ENCODE measurements around the gene ZXDC. TPM values are rescaled to one million over a fixed set of nuclear protein-coding genes. Genes with fewer than 3 reads are reported as not detected.

The ZXDC gene
- total RNA-seq, 1 experiment from 2014 or later: 28.3 TPM

GRCh38 chr3:126485956-126486355, 10.3 kb upstream of the ZXDC start:
- WGBS (ENCODE audit: extremely low coverage, insufficient read length, low lambda C conversion rate): no CpG with 5 or more reads among the region's 9 CpGs
- Histone ChIP-seq H3K27ac (ENCODE audit: insufficient read length, low read depth, low read length) (no peak overlapping the region), H3K9me3 (ENCODE audit: control insufficient read depth, low read depth, low read length) (no peaks in the 10 kb centered on the region), H3K79me2 (ENCODE audit: insufficient read depth, low read length) (no peaks in the 10 kb centered on the region), H3K4me2 (ENCODE audit: insufficient read depth, insufficient read length, low read length) (no peak overlapping the region), H2BK120ac (ENCODE audit: low read depth, low read length, poor library complexity, severe bottlenecking) (no peak overlapping the region), H3K23ac (ENCODE audit: insufficient read length, low read depth, low read length) (no peak overlapping the region), H3K27me3 (ENCODE audit: insufficient read depth, low read length) (no peaks in the 10 kb centered on the region), H3K79me1 (ENCODE audit: insufficient read depth, low read depth, low read length, poor library complexity, severe bottlenecking) (no peaks in the 10 kb centered on the region), H4K20me1 (ENCODE audit: control insufficient read depth, insufficient read depth, insufficient read length) (no peaks in the 10 kb centered on the region), H2AK5ac (ENCODE audit: insufficient read length, low read length) (no peak overlapping the region), H4K8ac (replicated peaks; ENCODE audit: insufficient read length, low read depth, low read length) (no peak overlapping the region), H2AFZ (ENCODE audit: low read length) (no peak overlapping the region), H2BK15ac (ENCODE audit: low read depth, low read length) (no peak overlapping the region), H2BK12ac (ENCODE audit: insufficient read length, low read depth, low read length) (no peak overlapping the region), H3K23me2 (ENCODE audit: insufficient read length, low read depth, low read length, poor library complexity, severe bottlenecking) (no peaks in the 10 kb centered on the region), H4K91ac (ENCODE audit: insufficient read length, low read depth, low read length) (no peak overlapping the region), H3K4me1 (ENCODE audit: insufficient read depth, low read length) (peaks cover 8% of the 10 kb centered on the region; the same call in 1 of the 2 replicates), H3K14ac (ENCODE audit: insufficient read depth, low read length) (no peak overlapping the region), H4K5ac (ENCODE audit: insufficient read length, low read depth, low read length) (no peak overlapping the region), H3T11ph (ENCODE audit: low read length) (no peak overlapping the region), H2BK20ac (ENCODE audit: low read depth, low read length, poor library complexity, severe bottlenecking) (no peak overlapping the region), H3K4ac (ENCODE audit: low read depth, low read length) (no peak overlapping the region; the same call in 1 of the 2 replicates), H2BK5ac (ENCODE audit: insufficient read length, low read length) (no peak overlapping the region), H3K9ac (ENCODE audit: extremely low read depth, insufficient read length, low read length) (no peak overlapping the region), H3K18ac (ENCODE audit: insufficient read length, low read depth, low read length) (no peak overlapping the region), H3K56ac (ENCODE audit: insufficient read length, low read depth, low read length) (no peak overlapping the region)
- no peak overlapping the region for H3K27ac Mint-ChIP-seq
- H3K4me3 Mint-ChIP-seq: no peak overlapping the region
- H3K4me1 Mint-ChIP-seq: peaks cover 32 to 41% of the 10 kb centered on the region in 2 experiments
- TF ChIP-seq CTCF (conservative IDR thresholded peaks at IDR 0.05): no peak
- DNase-seq: no peak
- H3K27me3 Mint-ChIP-seq (ENCODE audit: low read depth): peaks cover 6% of the 10 kb centered on the region
- no peaks in the 10 kb centered on the region; a peak in 1 of 5 replicates for H3K9me3 Mint-ChIP-seq
- no peaks in the 10 kb centered on the region for H3K36me3 Mint-ChIP-seq (ENCODE audit: insufficient read depth in 1 of 3, low read depth in 3 of 3)
